ENCODE measurements around the gene MCCD1. TPM values are rescaled to one million over a fixed set of nuclear protein-coding genes. Genes with fewer than 3 reads are reported as not detected.
A peak's percentile ranks its signal among the peaks of the same experiment; 100 is the strongest.

MCCD1 gene
- total and polyA plus RNA-seq, 2 of the 13 experiments (the other 11 are each of a cell fraction or from before 2014, with no cell fraction given), result 0.15 TPM; not detected in 1

- TF ChIP-seq ZNF407 (CRISPR knock-in tag; IDR thresholded peaks at IDR 0.05; ENCODE audit: not compliant biosample characterization), result no peak
- no peak for TF ChIP-seq NBN (conservative IDR thresholded peaks at IDR 0.05)
- peak; percentile 81; the same call in 1 of the 2 replicates for TF ChIP-seq TRAFD1 (CRISPR knock-in tag; IDR thresholded peaks at IDR 0.05; ENCODE audit: borderline replicate concordance)
- TF ChIP-seq ZC3H13 (CRISPR knock-in tag; IDR thresholded peaks at IDR 0.05), result peak; percentile 71; the same call in 1 of the 2 replicates
- peak; percentile 98 for TF ChIP-seq YEATS2 (CRISPR knock-in tag; IDR thresholded peaks at IDR 0.05; ENCODE audit: borderline replicate concordance)
- TF ChIP-seq NONO (IDR thresholded peaks at IDR 0.05), result no peak
- TF ChIP-seq NONO (CRISPR knock-in tag; conservative IDR thresholded peaks at IDR 0.05), result peak; percentile 83
- peak in 1 of 2 experiments; percentile 88; a peak in 1 of 4 replicates for TF ChIP-seq KLF16 (CRISPR knock-in tag; IDR thresholded peaks at IDR 0.05)
- TF ChIP-seq, protein P1, sequence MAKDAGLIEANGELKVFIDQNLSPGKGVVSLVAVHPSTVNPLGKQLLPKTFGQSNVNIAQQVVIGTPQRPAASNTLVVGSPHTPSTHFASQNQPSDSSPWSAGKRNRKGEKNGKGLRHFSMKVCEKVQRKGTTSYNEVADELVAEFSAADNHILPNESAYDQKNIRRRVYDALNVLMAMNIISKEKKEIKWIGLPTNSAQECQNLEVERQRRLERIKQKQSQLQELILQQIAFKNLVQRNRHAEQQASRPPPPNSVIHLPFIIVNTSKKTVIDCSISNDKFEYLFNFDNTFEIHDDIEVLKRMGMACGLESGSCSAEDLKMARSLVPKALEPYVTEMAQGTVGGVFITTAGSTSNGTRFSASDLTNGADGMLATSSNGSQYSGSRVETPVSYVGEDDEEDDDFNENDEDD (CRISPR knock-in tag; IDR thresholded peaks at IDR 0.05; ENCODE audit: borderline replicate concordance), result peak; percentile 65
- TF ChIP-seq GTF2F1 (IDR thresholded peaks at IDR 0.05; ENCODE audit: low read length), result no peak
- no peak for TF ChIP-seq GFI1 (CRISPR knock-in tag; IDR thresholded peaks at IDR 0.05; ENCODE audit: borderline replicate concordance)
- peak; percentile 30 for TF ChIP-seq HNRNPH1 (optimal IDR thresholded peaks at IDR 0.05; ENCODE audit: low read depth, low read length)
- 0 out of 2 replicates have a peak, but pooled peaks have one; percentile 2 for TF ChIP-seq ZNF7 (CRISPR knock-in tag; IDR thresholded peaks at IDR 0.05)
- TF ChIP-seq FOXK1 (CRISPR knock-in tag; IDR thresholded peaks at IDR 0.05; ENCODE audit: borderline replicate concordance, low read depth), result peak; percentile 92; the same call in 1 of the 2 replicates
- TF ChIP-seq, protein P2, sequence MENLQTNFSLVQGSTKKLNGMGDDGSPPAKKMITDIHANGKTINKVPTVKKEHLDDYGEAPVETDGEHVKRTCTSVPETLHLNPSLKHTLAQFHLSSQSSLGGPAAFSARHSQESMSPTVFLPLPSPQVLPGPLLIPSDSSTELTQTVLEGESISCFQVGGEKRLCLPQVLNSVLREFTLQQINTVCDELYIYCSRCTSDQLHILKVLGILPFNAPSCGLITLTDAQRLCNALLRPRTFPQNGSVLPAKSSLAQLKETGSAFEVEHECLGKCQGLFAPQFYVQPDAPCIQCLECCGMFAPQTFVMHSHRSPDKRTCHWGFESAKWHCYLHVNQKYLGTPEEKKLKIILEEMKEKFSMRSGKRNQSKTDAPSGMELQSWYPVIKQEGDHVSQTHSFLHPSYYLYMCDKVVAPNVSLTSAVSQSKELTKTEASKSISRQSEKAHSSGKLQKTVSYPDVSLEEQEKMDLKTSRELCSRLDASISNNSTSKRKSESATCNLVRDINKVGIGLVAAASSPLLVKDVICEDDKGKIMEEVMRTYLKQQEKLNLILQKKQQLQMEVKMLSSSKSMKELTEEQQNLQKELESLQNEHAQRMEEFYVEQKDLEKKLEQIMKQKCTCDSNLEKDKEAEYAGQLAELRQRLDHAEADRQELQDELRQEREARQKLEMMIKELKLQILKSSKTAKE (CRISPR knock-in tag; IDR thresholded peaks at IDR 0.05; ENCODE audit: borderline replicate concordance), result no peak; the same call in 1 of the 2 replicates
Observed at GRCh38 chr6:31546958-31547726, 18.4 kb downstream of the MCCD1 start, which contains the start of gene NFKBIL1 (continued).

All from HepG2 (cell line).